MCF 10A (cell line): ENCODE measurements around the gene LMF2. TPM values are rescaled to one million over a fixed set of nuclear protein-coding genes. Genes with fewer than 3 reads are reported as not detected.

Experiments
- BruUV-seq: library from RNA; stranded (reverse); fragments of 400-500 nt; replicated peaks from 2 replicates; lab custom pipeline; 2021; lab: Mats Ljungman, UMichigan
- CTCF ChIA-PET: fragments of 300-600 bp; sonication (Branson Sonifier 250); formaldehyde crosslinking; extraction: SDS; loops from one replicate; lab custom pipeline; 2021; ENCODE audit warnings: antibody characterized with exemption, inconsistent platforms; lab: Yijun Ruan, JAX
- POLR2A ChIA-PET: fragments of 300-600, 350-650 bp; sonication (Branson Sonifier 250); formaldehyde crosslinking; extraction: SDS; loops from one replicate; lab custom pipeline; 2020; ENCODE audit warnings: antibody characterized with exemption, inconsistent platforms; lab: Yijun Ruan, JAX
- DNase-seq: peaks from one replicate; pipeline ENCODE4 v3.0.0-alpha.2; 2018; ENCODE audit not compliant: unreplicated experiment
- H3K27ac Mint-ChIP-seq: one replicate; pipeline ENCODE4 v1.8.0; 2022; ENCODE audit warnings: mild to moderate bottlenecking, low read depth, mixed read lengths; ENCODE audit not compliant: unreplicated experiment
- H3K27me3 Mint-ChIP-seq: one replicate; pipeline ENCODE4 v1.8.0; 2022; ENCODE audit warnings: mixed read lengths; ENCODE audit not compliant: insufficient read depth, unreplicated experiment
- H3K36me3 Mint-ChIP-seq: one replicate; pipeline ENCODE4 v1.8.0; 2022; ENCODE audit warnings: mild to moderate bottlenecking, moderate library complexity, mixed read lengths; ENCODE audit not compliant: insufficient read depth, unreplicated experiment
- H3K4me1 Mint-ChIP-seq: one replicate; pipeline ENCODE4 v1.8.0; 2022; ENCODE audit warnings: mixed read lengths; ENCODE audit not compliant: insufficient read depth, unreplicated experiment
- H3K4me3 Mint-ChIP-seq: one replicate; pipeline ENCODE4 v1.8.0; 2022; ENCODE audit warnings: mild to moderate bottlenecking, moderate library complexity, mixed read lengths; ENCODE audit not compliant: unreplicated experiment
- H3K9me3 Mint-ChIP-seq: one replicate; pipeline ENCODE4 v1.8.0; 2022; ENCODE audit warnings: mixed read lengths; ENCODE audit not compliant: unreplicated experiment
- CTCF ChIP-seq: fragments of 200-600 bp; IDR thresholded peaks from one replicate; pipeline ENCODE4 v1.8.0; 2022; ENCODE audit warnings: antibody characterized with exemption, mild to moderate bottlenecking; ENCODE audit not compliant: unreplicated experiment
- intact Hi-C: fragments of 100-400 bp; cut with micrococcal nuclease; formaldehyde crosslinking; loops from 2 replicates; pipeline ENCODE4 v1.14.1; 2022
- total RNA-seq: library from RNA; stranded (reverse); gene quantifications from 2 replicates; pipeline ENCODE4 v1.2.3, GENCODE V29; 2022

Gene LMF2
- total RNA-seq, 1 experiment from 2014 or later, result 50.9 TPM

GRCh38 chr22:50459016-50459415, 48.5 kb downstream of the LMF2 start:
- Mint-ChIP-seq H3K27ac (no peak overlapping the region), H3K36me3 (peaks cover 47% of the 10 kb centered on the region), H3K4me1 (no peaks in the 10 kb centered on the region), H3K9me3 (no peaks in the 10 kb centered on the region), H3K4me3 (no peak overlapping the region), H3K27me3 (no peaks in the 10 kb centered on the region)
- no TSS peak for BruUV-seq
- intact Hi-C loops, result no loop called here
- TF ChIP-seq CTCF, result no peak
- no peak for DNase-seq
- POLR2A ChIA-PET, result interaction anchor here (0.8 kb wide), 1 partner anchor 49 kb away, joined by 3 read pairs; the partner anchor contains the start of gene LMF2
- CTCF ChIA-PET, result interaction anchor here (0.6 to 1.2 kb wide), 4 partner anchors 10 to 162 kb away, joined by 3 to 6 read pairs (median 4); no protein-coding TSS in a partner anchor

GRCh38 chr22:50456466-50457234, 50.9 kb downstream of the LMF2 start:
- Mint-ChIP-seq H3K27me3 (no peaks in the 10 kb centered on the region), H3K27ac (no peak overlapping the region), H3K36me3 (peaks cover 46% of the 10 kb centered on the region), H3K4me1 (no peaks in the 10 kb centered on the region), H3K9me3 (no peaks in the 10 kb centered on the region), H3K4me3 (no peak overlapping the region)
- intact Hi-C loops, result no loop called here
- BruUV-seq, result no TSS peak
- DNase-seq, result no peak
- ChIA-PET POLR2A (interaction anchor here (1.5 to 1.7 kb wide), 2 partner anchors 13 to 165 kb away, joined by 3 to 6 read pairs; no protein-coding TSS in a partner anchor), CTCF (interaction anchor here (0.6 to 1.7 kb wide), 8 partner anchors 15 to 541 kb away, joined by 3 to 6 read pairs (median 3); partner anchors contain the start of gene MIOX)
- peak; percentile 11 for TF ChIP-seq CTCF

- H3K4me3 Mint-ChIP-seq, result no peak overlapping the region
- H3K9me3 Mint-ChIP-seq, result no peaks in the 10 kb centered on the region
- H3K4me1 Mint-ChIP-seq, result no peaks in the 10 kb centered on the region
- no peak overlapping the region for H3K27ac Mint-ChIP-seq
- no TSS peak for BruUV-seq
- intact Hi-C loops, result no loop called here
- no peak for DNase-seq
- CTCF ChIA-PET, result interaction anchor here (0.6 to 0.7 kb wide), 4 partner anchors 30 to 217 kb away, joined by 3 to 6 read pairs (median 3); partner anchors contain the start of gene MIOX
- no peak for TF ChIP-seq CTCF
- peaks cover 51% of the 10 kb centered on the region for H3K36me3 Mint-ChIP-seq
- POLR2A ChIA-PET, result interaction anchor here (1.5 to 1.7 kb wide), 2 partner anchors 13 to 165 kb away, joined by 3 to 6 read pairs; no protein-coding TSS in a partner anchor
- no peaks in the 10 kb centered on the region for H3K27me3 Mint-ChIP-seq
Observed at GRCh38 chr22:50456026-50456425, 51.5 kb downstream of the LMF2 start.

- CTCF ChIA-PET, result interaction anchor here (0.5 to 1.1 kb wide), 4 partner anchors 17 to 96 kb away, joined by 3 to 5 read pairs (median 4); no protein-coding TSS in a partner anchor
- no peak overlapping the region for H3K27ac Mint-ChIP-seq
Observed at GRCh38 chr22:50455201-50455600, 52.3 kb downstream of the LMF2 start.

More at GRCh38 chr22:50455201-50455600, 52.3 kb downstream of the LMF2 start:
- no TSS peak for BruUV-seq
- no peak for DNase-seq
- Mint-ChIP-seq H3K9me3 (no peaks in the 10 kb centered on the region), H3K36me3 (peaks cover 51% of the 10 kb centered on the region), H3K4me1 (no peaks in the 10 kb centered on the region), H3K4me3 (no peak overlapping the region), H3K27me3 (no peaks in the 10 kb centered on the region)
- POLR2A ChIA-PET, result no interaction called here
- intact Hi-C loops, result no loop called here
- TF ChIP-seq CTCF, result no peak
